GM15510 (cell line): Measurements from ENCODE around the gene AK1.

Source experiments
- POLR2A ChIP-seq: IDR thresholded peaks from 3 replicates; pipeline ENCODE4 v1.6.1; 2011; ENCODE audit warnings: borderline replicate concordance; ENCODE audit not compliant: insufficient read length; ENCODE audit errors: extremely low read depth

AK1 gene, protein sequence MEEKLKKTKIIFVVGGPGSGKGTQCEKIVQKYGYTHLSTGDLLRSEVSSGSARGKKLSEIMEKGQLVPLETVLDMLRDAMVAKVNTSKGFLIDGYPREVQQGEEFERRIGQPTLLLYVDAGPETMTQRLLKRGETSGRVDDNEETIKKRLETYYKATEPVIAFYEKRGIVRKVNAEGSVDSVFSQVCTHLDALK

DNA sequence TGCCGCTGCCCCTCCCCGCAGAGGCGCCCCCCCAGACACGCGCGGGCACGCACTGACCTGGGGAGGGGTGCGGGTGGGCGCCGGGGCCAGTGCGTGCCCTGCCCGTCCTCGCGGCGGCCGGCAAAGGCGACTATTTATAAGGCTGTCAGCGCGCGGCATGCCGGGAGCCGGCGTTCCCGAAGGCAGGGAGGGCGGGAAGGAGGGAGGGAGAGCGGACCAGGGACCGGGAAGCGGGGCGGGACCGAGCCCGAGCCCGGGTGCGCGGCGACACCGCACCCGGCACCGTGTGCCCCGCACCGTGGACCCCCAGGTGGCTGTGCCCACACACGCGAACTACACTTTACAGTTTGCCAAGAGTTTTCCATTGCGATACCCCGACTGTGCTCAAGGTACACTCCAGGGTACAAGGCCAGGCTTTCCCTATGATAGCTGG, at the start of gene AK1:
Gene AK1 (minus strand): TSS at position 110 of the 433 bp plus-strand sequence. CDS start 3,058 bp downstream, outside the sequence.
- no peak for TF ChIP-seq POLR2A

DNA sequence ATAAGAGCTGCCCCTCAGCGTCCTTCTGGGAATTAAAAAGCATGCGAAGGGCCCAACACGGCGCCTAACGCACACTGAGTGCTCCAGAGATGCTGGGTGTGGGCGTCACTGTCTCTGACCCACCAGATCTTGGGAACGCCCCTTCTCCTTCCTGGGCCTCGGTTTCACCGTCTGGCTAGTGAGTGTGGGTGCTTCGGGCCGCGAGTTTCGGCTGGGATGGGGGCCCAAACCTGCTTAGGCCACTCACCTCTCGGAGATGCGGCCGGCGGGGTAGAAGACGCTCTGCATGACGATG, 49.4 kb upstream of the AK1 start:
- TF ChIP-seq POLR2A: no peak

DNA sequence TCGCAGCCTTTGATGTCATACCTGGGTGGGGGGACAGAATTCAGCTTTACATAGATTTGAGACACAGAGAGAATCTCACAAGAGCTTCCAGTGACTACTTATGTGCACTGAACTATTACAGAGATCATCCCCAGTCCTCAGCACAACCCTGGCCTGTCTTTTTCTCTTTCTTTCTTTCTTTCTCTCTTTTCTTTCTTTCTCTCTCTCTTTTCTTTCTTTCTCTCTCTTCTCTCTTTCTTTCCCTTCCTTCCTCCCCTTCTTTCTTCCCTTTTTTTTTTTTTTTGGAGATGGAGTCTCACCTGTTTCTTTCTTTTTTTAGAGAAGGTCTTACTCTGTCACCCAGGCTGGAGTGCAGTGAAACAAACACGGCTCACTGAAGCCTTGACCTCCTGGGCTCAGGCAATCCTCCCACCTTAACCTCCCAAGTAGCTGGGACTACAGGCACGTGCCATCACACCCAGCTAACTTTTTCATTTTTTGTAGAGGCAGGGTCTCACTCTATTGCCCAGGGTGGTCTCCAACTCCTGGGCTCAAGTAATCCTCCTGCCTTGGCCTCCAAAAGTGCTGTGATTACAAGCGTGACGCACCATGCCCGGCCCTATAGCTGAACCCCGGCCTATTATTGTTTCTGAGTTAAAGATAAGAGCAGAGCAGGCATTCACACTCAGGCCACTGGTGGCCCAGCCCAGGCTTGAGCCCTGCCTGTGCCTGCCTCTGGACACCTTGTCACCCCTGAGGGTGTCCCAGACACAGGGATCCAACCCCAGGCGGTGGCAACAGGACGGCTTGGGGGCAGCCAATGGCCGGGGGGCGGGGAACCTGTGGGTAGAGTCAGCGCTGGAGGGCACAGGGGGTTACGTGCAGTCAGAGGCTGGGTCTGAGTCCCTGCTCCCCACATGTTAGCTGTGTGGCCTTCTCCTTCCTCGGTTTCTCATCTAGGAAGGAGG, 48.8 kb upstream of the AK1 start:
- TF ChIP-seq POLR2A: no peak

DNA sequence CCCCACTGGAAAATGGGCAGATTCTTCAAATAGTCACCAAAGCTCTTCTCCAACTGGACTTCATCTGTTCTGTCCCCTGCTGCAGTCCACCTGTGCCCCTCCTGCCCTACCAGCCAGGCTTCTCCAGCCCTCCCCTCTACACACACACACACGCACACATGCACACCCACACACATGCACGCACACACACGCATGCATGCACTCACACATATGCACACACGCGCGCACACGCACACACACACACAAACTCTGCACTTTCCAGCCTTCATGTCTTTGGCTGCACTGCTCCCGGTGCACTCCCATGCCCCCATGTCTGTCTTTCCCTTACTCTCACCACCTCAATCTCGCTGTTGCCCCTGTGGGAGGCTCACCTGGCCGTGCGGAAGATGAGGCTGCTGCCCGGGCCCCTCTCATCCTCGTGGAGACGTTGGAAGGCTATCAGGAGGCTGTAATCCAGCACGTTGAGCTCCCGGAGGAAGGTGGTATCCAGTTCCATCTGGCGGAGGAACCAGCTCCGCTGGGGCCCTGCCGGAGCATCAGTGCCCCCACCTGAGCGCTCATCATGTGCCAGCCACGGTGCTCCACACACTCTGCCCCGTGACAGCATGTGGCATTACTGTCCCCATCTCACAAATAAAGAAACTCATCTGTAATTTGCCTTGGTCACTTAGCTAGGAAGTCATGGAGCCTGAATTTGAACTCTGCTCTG, 47.4 kb upstream of the AK1 start:
- TF ChIP-seq POLR2A: no peak

DNA sequence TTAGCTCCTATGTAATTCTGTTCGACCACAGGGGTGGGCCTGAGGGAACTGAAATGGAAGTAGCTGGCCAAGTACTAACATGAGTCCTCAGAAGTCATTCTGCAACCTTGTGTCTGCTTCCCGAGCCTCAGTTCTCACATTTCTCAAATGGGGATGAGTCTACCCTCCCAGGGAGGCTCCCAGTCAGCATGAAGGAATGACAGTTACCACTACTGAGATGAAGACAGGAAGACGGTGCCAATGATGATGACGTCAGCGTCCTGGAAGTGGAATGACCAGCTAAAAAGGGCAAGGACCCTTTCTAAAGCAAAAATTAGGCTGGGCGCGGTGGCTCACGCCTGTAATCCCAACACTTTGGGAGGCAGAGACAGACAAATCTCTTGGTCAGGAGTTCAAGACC, 46.3 kb upstream of the AK1 start:
- no peak for TF ChIP-seq POLR2A

DNA sequence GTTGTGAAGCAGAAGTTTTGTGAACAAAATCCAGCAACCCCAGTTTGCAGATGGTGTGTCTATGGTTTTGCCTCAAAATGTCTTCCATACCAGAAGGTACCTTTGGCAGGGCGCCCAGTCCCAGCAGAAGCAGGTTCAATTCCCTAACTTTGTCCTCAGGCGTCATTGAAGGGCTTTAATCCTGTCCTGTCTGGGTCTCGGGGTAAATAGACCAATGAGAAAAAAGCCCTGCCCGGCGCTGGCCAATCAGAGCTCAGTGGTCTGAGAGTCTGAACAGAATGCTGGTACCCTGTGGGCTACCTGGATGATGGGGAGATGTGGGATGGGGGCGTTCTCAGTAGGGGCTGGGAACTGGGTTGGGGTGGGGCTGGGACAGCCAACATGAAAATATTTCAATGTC, 45.6 kb upstream of the AK1 start:
- no peak for TF ChIP-seq POLR2A

DNA sequence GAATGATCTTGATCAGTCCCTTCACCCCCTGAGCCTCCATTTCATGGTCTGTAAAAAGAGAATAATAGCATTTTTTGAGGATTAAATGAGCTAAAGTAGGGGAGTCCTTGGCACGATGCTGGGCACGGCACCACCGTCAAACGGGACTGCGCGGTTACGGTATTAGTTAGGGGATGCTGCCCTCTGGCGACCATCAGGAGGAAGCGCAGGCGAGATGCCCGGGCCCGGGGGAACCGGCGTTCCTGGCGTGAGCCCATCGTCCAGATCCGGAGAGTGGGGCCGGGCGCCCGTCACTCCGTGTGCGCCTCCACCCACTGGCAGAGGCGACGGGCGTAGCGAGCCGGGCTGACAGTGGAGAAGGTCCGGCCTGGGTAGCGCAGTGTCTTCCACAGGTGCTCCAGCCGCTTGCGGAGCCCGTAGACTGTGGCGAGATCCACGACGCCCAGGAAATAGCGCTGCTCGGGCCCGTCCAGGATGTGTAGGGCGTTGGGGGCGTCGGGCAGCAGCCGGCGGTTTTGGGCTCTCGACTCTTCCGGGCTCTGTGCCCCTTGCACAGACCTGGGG, 44.2 kb upstream of the AK1 start:
- TF ChIP-seq POLR2A: no peak

DNA sequence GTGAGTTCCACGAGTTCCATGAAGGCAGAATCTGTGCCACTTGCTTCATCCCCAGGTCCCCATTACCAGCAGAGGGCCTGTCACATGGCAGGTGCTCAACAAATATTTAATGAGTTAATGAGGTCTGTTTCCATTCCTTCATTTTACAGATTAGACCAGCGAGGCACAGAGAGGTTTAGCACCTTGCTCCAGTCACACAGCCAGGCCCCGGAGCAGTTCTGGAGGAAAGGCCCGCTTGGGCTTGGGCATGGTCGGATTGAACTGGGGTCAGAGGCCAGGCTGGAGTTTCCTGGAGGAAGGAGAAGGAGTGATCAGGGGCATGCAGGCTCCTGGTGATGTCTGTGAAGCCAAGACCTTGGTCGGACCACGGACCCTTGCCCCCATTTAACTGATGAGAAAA, 43.3 kb upstream of the AK1 start:
- no peak for TF ChIP-seq POLR2A

DNA sequence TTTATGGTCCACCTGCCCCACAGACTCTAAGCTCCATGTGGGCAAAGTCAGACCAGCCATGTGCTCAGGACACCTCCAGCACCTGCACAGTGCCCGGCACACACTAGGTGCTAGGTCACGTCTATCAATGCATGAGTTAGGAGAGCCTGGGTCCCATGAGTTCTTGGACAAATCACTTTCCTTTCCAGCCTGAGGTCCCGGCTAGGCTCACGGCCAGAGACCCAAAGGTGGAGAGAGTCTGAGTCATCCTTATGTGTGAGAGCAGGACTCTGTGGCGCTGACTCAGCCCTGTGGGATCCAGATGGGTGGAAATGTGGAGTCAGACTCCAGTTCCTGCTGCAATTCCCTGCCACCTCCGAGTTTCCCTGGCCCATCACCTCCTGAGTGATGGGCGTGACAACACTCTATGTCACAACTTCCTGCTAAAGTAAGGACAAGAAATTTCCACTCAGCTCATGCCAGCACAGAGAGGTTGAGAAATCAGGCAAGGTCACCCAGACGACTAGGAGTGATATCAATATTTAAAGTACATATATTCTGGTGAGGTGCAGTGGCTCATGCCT, 41.9 kb upstream of the AK1 start:
- no peak for TF ChIP-seq POLR2A

DNA sequence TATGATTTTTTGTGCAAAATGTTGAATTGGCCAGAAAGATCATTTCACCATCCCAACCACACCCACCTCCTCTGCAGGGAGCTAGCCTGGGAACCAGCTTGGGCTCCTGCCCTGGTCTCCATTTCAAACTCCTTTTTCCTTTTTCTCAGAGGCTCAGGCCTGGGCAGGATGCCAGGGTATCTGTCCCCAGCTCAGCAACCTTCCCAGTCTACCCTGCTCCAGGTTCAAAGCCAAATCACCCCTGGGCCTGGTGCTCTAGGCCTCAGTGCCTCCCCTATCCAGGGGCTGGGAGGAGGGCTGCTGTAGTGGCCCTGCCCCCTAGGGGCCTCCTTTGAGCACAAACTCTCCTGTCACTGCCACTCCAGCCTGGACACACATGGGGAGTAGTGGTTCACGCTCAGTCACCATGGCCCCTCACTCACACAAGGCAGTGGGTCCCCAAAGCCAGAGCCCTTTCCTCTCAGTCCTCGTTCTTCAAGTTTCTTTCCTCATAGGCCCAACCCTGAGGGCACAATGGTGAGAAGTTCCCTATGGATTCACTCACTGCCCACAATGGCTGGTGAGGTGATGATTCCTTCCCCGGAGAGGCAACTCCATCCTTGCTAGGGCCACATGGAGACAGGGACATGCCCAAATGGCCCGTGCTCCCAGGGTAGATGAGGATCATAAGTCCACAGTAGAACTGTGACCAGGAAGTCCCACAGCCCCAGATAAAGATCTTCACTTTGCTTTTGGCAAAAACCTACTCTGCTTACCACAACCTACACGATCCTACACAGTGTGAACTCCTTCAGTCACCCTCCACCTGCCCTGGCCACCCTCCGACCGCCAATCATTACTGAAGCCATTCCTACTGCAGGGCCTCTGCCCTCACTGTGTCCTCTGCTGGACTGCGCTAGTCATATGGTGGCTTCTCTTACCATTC, 41.0 kb upstream of the AK1 start:
- TF ChIP-seq POLR2A: no peak

DNA sequence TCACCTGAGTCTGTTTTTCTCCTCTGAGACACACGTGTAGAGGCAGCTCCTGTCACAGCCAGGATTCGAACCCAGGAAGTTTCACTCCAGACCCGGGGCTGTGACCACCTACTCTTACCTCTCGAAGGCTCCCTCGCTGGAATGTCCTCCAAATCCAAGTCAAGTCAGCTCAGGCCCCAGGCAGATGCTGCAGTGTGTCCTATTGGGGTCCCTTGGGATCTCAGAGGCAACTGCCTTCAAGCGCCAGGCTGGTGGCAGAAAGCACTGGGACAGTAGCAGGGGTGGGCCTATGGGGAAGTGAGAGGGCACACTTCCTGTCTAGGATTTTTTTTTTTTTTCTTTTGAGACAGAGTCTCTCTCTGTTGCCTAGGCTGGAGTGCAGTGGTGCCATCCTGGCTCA, 40.1 kb upstream of the AK1 start:
- no peak for TF ChIP-seq POLR2A

DNA sequence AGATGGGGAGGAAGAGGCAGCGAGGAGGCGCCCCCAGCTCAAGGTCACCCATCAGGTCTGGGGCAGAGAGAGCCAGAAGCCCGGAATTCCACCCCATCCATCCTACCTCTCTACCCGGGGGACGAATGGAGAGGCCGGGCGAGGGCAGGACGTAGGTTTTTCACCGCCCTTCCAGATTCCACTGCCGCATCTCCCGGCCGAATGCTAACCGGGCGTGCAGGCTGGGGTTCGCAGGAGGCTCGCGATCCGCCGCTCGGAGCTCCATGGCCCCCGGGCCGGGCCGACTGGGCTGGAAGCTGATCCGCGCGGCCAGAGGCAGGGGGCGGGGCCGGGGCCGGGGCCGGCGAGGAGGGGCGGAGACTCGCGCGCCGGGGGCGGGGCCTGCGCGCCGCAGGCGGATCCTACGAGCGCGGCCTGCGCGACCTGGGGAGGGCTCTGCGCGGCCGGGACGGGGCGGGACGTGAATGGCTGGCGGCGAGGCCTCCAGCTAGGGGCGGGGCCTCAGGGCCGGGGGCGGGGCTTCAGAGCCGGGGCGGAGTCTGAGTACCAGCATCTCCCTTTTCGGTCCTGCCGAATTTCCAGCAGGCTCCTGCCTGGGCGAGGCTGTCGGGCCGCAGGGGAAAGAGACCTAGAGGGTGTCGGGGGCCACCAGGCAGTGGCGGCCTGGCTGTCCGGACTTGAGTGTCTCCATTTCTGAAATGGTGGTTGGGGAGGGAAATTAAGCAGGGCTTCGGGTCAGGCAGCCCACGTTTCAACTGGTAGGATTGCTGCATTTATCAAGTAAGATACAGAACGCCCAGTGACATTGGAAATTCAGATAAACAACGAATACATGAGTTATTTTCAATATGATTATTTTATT, 39.5 kb upstream of the AK1 start, which contains the start of gene ST6GALNAC4:
Gene ST6GALNAC4 (minus strand): TSS at position 322 of the 862 bp plus-strand sequence. CDS start 622 bp downstream, outside the sequence.
- TF ChIP-seq POLR2A: peak; percentile 73

DNA sequence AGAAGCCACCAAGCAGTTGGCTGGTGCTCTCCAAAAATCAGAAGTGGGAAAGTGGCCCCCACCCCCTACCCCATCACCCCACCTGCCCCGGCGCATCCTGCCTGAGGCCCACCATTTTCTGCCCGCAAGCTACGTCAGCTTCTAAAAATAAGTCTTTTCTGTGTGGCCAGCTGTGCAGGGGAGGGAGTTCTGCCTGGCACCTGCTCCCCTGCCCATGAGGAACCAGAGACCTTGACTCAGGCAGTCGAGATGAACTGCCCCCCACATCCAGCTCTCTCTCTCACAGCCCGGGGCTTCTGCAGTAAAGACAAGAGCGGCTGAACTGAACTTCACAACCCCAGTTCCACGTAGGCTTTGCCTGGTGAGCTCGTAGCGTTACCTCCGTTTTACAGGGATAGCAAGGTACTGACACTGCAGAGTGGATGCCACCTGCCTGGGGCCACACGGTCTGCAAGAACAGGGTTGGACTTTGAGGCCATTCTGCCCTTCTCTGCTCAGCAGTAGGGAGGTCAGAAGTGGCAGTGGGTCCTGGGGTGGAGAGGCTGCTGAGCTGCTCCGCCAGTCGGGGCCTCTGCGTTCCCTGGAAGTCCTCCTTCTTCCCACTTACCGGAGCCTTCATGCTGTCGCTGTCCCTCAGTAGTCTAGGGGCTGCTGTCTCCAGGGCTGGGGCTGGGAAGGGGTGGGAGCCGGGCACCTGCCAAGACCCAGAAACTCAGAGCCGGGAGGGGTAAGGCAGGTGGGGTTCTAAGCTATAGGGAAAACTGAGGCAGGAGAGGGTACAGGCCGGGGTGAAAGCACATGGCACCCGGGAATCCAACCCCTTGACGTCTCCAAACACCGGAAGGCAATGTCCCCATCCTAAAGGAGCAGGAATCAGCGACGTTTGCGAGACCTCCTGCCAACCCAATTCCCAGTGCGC, 38.6 kb upstream of the AK1 start:
- TF ChIP-seq POLR2A: peak; percentile 50
